Thyroid gland (tissue), 4 donors: ENCODE data around the gene UPF1. TPM values are rescaled to one million over a fixed set of nuclear protein-coding genes. Genes with fewer than 3 reads are reported as not detected.

Experiments
- DNase-seq, 2 donors: peaks; one replicate each; pipeline ENCODE4 v3.0.0-alpha.2; 2019
- H3K27ac ChIP-seq, 3 donors: fragments of 200-600 bp; sonication (generic); 1 replicate in 2 of 3; 2 replicates in 1 of 3; pipeline ENCODE4 v1.5.1; 2016 to 2019; ENCODE audit warnings: mild to moderate bottlenecking in 1 of 3, moderate library complexity in 1 of 3
- H3K27me3 ChIP-seq: fragments of 200-600 bp; sonication (generic); one replicate; pipeline ENCODE4 v1.5.1; 2019
- H3K36me3 ChIP-seq, 2 donors: fragments of 200-600 bp; sonication (generic); one replicate each; pipeline ENCODE4 v1.5.1; 2016 to 2019
- H3K4me1 ChIP-seq, 2 donors: fragments of 200-600 bp; sonication (generic); one replicate each; pipeline ENCODE4 v1.5.1; 2017 to 2019
- H3K4me3 ChIP-seq, 3 donors: fragments of 200-600 bp; sonication (generic); replicated peaks in 1 of 3; 1 replicate in 2 of 3; 2 replicates in 1 of 3; pipeline ENCODE4 v1.5.1; 2016; ENCODE audit warnings: mild to moderate bottlenecking in 1 of 3
- H3K9me3 ChIP-seq: fragments of 200-600 bp; sonication (generic); one replicate; pipeline ENCODE4 v1.5.1; 2017
- CTCF ChIP-seq, 6 experiments: fragments of 200-600 bp in 3 of 6; fragments of 450-650 bp in 3 of 6; sonication (generic) in 3 of 6; IDR thresholded peaks; one replicate each; pipeline ENCODE4 v1.5.1; 2016 to 2019; ENCODE audit warnings: antibody characterized with exemption in 6 of 6, mild to moderate bottlenecking in 2 of 6, inconsistent platforms in 1 of 6, moderate library complexity in 1 of 6
- POLR2A ChIP-seq, 2 donors: fragments of 450-650 bp; IDR thresholded peaks; one replicate each; pipeline ENCODE4 v1.6.1; 2017; ENCODE audit warnings: antibody characterized with exemption in 2 of 2, mild to moderate bottlenecking in 2 of 2, moderate library complexity in 1 of 2
- WGBS, 2 donors: methylation state at CpG; one replicate each; pipeline ENCODE4 v1.1.5; 2017; 5-methylcytosine and 5-hydroxymethylcytosine counted together
- intact Hi-C: fragments of 100-400 bp; cut with DNase I; formaldehyde crosslinking; loops from one replicate; pipeline ENCODE4 v1.15.1; 2023
- total RNA-seq, 4 donors: library from RNA; depleted of rRNA; stranded (reverse); fragments of >200 nt; gene quantifications; one replicate each; pipeline ENCODE4 v1.2.3, GENCODE V29; 2016

The UPF1 gene
- total RNA-seq, 4 donors from 2014 or later: 56.7 to 122 (median 79.6) TPM

GRCh38 chr19:18800079-18800478 lies 31.7 kb upstream of the UPF1 start:
- TF ChIP-seq POLR2A (IDR thresholded peaks at IDR 0.05): no peak
- TF ChIP-seq CTCF (IDR thresholded peaks at IDR 0.05): no peak
- no peaks in the 10 kb centered on the region for H3K36me3 ChIP-seq
- intact Hi-C loops: no loop called here
- H3K9me3 ChIP-seq: no peaks in the 10 kb centered on the region
- DNase-seq: no peak
- H3K4me1 ChIP-seq: no peaks in the 10 kb centered on the region
- H3K4me3 ChIP-seq: no peak overlapping the region
- no peaks in the 10 kb centered on the region for H3K27me3 ChIP-seq
- no peak overlapping the region for H3K27ac ChIP-seq

GRCh38 chr19:18800636-18801035 lies 31.1 kb upstream of the UPF1 start:
- Histone ChIP-seq H3K9me3 (no peaks in the 10 kb centered on the region), H3K27me3 (no peaks in the 10 kb centered on the region), H3K4me3 (no peak overlapping the region), H3K36me3 (no peaks in the 10 kb centered on the region), H3K27ac (no peak overlapping the region), H3K4me1 (no peaks in the 10 kb centered on the region)
- WGBS, 2 donors: 81% methylated on average over 9 of the region's 10 CpGs; no CpG with 5 or more reads in 1 of the 2 donors
- no peak for TF ChIP-seq POLR2A (IDR thresholded peaks at IDR 0.05)
- TF ChIP-seq CTCF (IDR thresholded peaks at IDR 0.05): no peak
- intact Hi-C loops: no loop called here
- DNase-seq: no peak

- intact Hi-C loops: no loop called here
- no peaks in the 10 kb centered on the region for H3K36me3 ChIP-seq
- H3K9me3 ChIP-seq: no peaks in the 10 kb centered on the region
- H3K27me3 ChIP-seq: no peaks in the 10 kb centered on the region
- H3K4me3 ChIP-seq: no peak overlapping the region
- 60 to 86% methylated on average over 6 to 11 of the region's 11 CpGs for WGBS, 2 donors
- no peaks in the 10 kb centered on the region for H3K4me1 ChIP-seq
- no peak for DNase-seq
- no peak overlapping the region for H3K27ac ChIP-seq
- TF ChIP-seq POLR2A (IDR thresholded peaks at IDR 0.05) (no peak), CTCF (IDR thresholded peaks at IDR 0.05) (no peak)
Observed at GRCh38 chr19:18802354-18802753, 29.4 kb upstream of the UPF1 start.

GRCh38 chr19:18803550-18804138 lies 28.1 kb upstream of the UPF1 start:
- no peak for TF ChIP-seq CTCF (IDR thresholded peaks at IDR 0.05)
- no peak for TF ChIP-seq POLR2A (IDR thresholded peaks at IDR 0.05)

GRCh38 chr19:18804139-18804601 lies 27.6 kb upstream of the UPF1 start:
- Histone ChIP-seq H3K4me1 (no peaks in the 10 kb centered on the region), H3K4me3 (no peak overlapping the region), H3K9me3 (no peaks in the 10 kb centered on the region), H3K27ac (no peak overlapping the region), H3K27me3 (no peaks in the 10 kb centered on the region), H3K36me3 (no peaks in the 10 kb centered on the region)
- TF ChIP-seq CTCF (IDR thresholded peaks at IDR 0.05) (no peak), POLR2A (IDR thresholded peaks at IDR 0.05) (no peak)
- WGBS, 2 donors: 88 to 92% methylated on average over 15 of the region's 15 CpGs
- intact Hi-C loops: no loop called here
- DNase-seq: no peak

More at GRCh38 chr19:18803550-18804138, 28.1 kb upstream of the UPF1 start:
- intact Hi-C loops: no loop called here
- 84% methylated on average over 5 of the region's 5 CpGs for WGBS, 2 donors
- Histone ChIP-seq H3K9me3 (no peaks in the 10 kb centered on the region), H3K27ac (no peak overlapping the region), H3K36me3 (no peaks in the 10 kb centered on the region), H3K4me3 (no peak overlapping the region), H3K4me1 (no peaks in the 10 kb centered on the region), H3K27me3 (no peaks in the 10 kb centered on the region)
- no peak for DNase-seq
